GM04503 (cell line): ENCODE measurements around the gene BTBD9.

Source experiments
- DNase-seq: peaks from one replicate; pipeline ENCODE4 v3.0.0-alpha.2; 2012; ENCODE audit warnings: low read depth

BTBD9 gene

GRCh38 chr6:38341496-38341895, 298.2 kb downstream of the BTBD9 start:
- DNase-seq: no peak

- no peak for DNase-seq
These were observed 299.8 kb downstream of the BTBD9 start for GRCh38 chr6:38339914-38340313.

- DNase-seq: peak; percentile 42
These were observed 301.8 kb downstream of the BTBD9 start for GRCh38 chr6:38337819-38338465.

- DNase-seq: no peak
These were observed 302.8 kb downstream of the BTBD9 start for GRCh38 chr6:38336922-38337321.

- DNase-seq: no peak
These were observed 312.9 kb downstream of the BTBD9 start for GRCh38 chr6:38326837-38327236.

- no peak for DNase-seq
These were observed 316.5 kb downstream of the BTBD9 start for GRCh38 chr6:38323216-38323615.

- no peak for DNase-seq
These were observed 317.6 kb downstream of the BTBD9 start for GRCh38 chr6:38322138-38322537.

- DNase-seq: no peak
These were observed 318.9 kb downstream of the BTBD9 start for GRCh38 chr6:38320843-38321242.

- no peak for DNase-seq
These were observed 319.4 kb downstream of the BTBD9 start for GRCh38 chr6:38320358-38320757.

GRCh38 chr6:38319256-38320212, 320.2 kb downstream of the BTBD9 start:
- no peak for DNase-seq

GRCh38 chr6:38316099-38316868, 323.4 kb downstream of the BTBD9 start:
- no peak for DNase-seq

- DNase-seq: no peak
These were observed 328.5 kb downstream of the BTBD9 start for GRCh38 chr6:38311201-38311600.

- DNase-seq: no peak
These were observed 329.7 kb downstream of the BTBD9 start for GRCh38 chr6:38310061-38310460.

GRCh38 chr6:38307740-38308139, 332.0 kb downstream of the BTBD9 start:
- no peak for DNase-seq

GRCh38 chr6:38306931-38307330, 332.8 kb downstream of the BTBD9 start:
- DNase-seq: no peak

GRCh38 chr6:38305995-38306681, 333.6 kb downstream of the BTBD9 start:
- DNase-seq: no peak

- DNase-seq: no peak
These were observed 336.9 kb downstream of the BTBD9 start for GRCh38 chr6:38302838-38303237.

GRCh38 chr6:38302081-38302480, 337.6 kb downstream of the BTBD9 start:
- no peak for DNase-seq

- DNase-seq: no peak
These were observed 349.5 kb downstream of the BTBD9 start for GRCh38 chr6:38290133-38290799.

GRCh38 chr6:38287487-38287886, 352.2 kb downstream of the BTBD9 start:
- DNase-seq: no peak

GRCh38 chr6:38284802-38285394, 354.8 kb downstream of the BTBD9 start:
- DNase-seq: no peak
